Lower leg skin (tissue), 4 donors: ENCODE measurements around the gene CHD6. TPM values are rescaled to one million over a fixed set of nuclear protein-coding genes. Genes with fewer than 3 reads are reported as not detected.

ENCODE experiments used
- DNase-seq, 2 donors: peaks; one replicate each; pipeline ENCODE4 v3.0.0-alpha.2; 2019; ENCODE audit warnings: low spot score in 2 of 2
- H3K4me3 ChIP-seq: fragments of 200-600 bp; sonication (generic); 2 replicates; pipeline ENCODE4 v1.5.1; 2017; ENCODE audit warnings: mild to moderate bottlenecking, low read depth; ENCODE audit not compliant: poor library complexity, severe bottlenecking
- CTCF ChIP-seq, 3 donors: fragments of 450-650 bp; IDR thresholded peaks; one replicate each; pipeline ENCODE4 v1.5.1; 2016; ENCODE audit warnings: antibody characterized with exemption in 3 of 3, mild to moderate bottlenecking in 3 of 3, moderate library complexity in 2 of 3
- POLR2A ChIP-seq, 2 donors: fragments of 450-650 bp; IDR thresholded peaks; one replicate each; pipeline ENCODE4 v1.6.1; 2016 to 2017; ENCODE audit warnings: antibody characterized with exemption in 2 of 2, mild to moderate bottlenecking in 1 of 2, moderate library complexity in 1 of 2
- whole genome bisulfite sequencing, 2 donors: methylation state at CpG; one replicate each; pipeline ENCODE4 v1.1.5; 2018; 5-methylcytosine and 5-hydroxymethylcytosine counted together
- intact Hi-C: fragments of 100-400 bp; cut with DNase I; formaldehyde crosslinking; loops from one replicate; pipeline ENCODE4 v1.15.0; 2023; ENCODE audit warnings: low total_unique reads
- total RNA-seq, 4 donors: library from RNA; depleted of rRNA; stranded (reverse); fragments of >200 nt; gene quantifications; one replicate each; pipeline ENCODE4 v1.1.0, GENCODE V29; 2016

The CHD6 gene
- total RNA-seq, 4 donors from 2014 or later: 29.7 to 40.1 (median 37.7) TPM

GRCh38 chr20:41447006-41447405 lies 171.2 kb downstream of the CHD6 start:
- intact Hi-C loops: no loop called here
- WGBS, 2 donors: 83 to 90% methylated on average over 2 of the region's 2 CpGs
- no peak for DNase-seq
- H3K4me3 ChIP-seq: no peak overlapping the region
- TF ChIP-seq POLR2A (IDR thresholded peaks at IDR 0.05) (no peak), CTCF (IDR thresholded peaks at IDR 0.05) (no peak)

- TF ChIP-seq CTCF (IDR thresholded peaks at IDR 0.05): no peak
- no peak for TF ChIP-seq POLR2A (IDR thresholded peaks at IDR 0.05)
- intact Hi-C loops: no loop called here
- no peak overlapping the region for H3K4me3 ChIP-seq
- no peak for DNase-seq
- 90% methylated on average over 4 of the region's 4 CpGs for WGBS, 2 donors
Measured at GRCh38 chr20:41446456-41446855, 171.7 kb downstream of the CHD6 start.

GRCh38 chr20:41444821-41445220 lies 173.4 kb downstream of the CHD6 start:
- H3K4me3 ChIP-seq: no peak overlapping the region
- intact Hi-C loops: no loop called here
- DNase-seq: no peak
- no peak for TF ChIP-seq CTCF (IDR thresholded peaks at IDR 0.05)
- TF ChIP-seq POLR2A (IDR thresholded peaks at IDR 0.05): no peak

DNA sequence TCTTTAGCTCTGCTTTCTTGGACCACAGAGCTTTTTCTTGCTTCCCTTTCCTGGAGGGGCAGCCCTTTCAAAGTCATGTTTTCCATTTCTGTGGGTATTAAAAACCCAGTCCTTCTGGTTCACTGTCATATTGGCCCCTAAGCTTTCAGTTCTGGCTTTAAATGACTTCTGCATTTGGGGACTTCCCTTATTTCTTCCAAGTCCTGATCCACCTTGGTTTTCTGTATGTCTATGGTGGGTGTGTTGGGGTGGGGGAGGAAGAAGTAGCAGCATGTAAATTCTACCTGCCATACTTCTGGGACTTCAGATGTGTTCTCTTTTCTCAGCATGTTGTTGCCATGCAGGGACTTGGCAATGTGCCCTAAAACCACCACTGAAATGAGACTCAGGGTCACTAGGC lies 174.5 kb downstream of the CHD6 start:
- no peak for TF ChIP-seq POLR2A (IDR thresholded peaks at IDR 0.05)
- no peak for TF ChIP-seq CTCF (IDR thresholded peaks at IDR 0.05)
- intact Hi-C loops: no loop called here
- no peak for DNase-seq
- no peak overlapping the region for H3K4me3 ChIP-seq

- intact Hi-C loops: no loop called here
- DNase-seq: no peak
- TF ChIP-seq POLR2A (IDR thresholded peaks at IDR 0.05) (no peak), CTCF (IDR thresholded peaks at IDR 0.05) (no peak)
- no peak overlapping the region for H3K4me3 ChIP-seq
- 79 to 88% methylated on average over 3 of the region's 3 CpGs for WGBS, 2 donors
Measured at GRCh38 chr20:41440882-41441281, 177.3 kb downstream of the CHD6 start.

DNA sequence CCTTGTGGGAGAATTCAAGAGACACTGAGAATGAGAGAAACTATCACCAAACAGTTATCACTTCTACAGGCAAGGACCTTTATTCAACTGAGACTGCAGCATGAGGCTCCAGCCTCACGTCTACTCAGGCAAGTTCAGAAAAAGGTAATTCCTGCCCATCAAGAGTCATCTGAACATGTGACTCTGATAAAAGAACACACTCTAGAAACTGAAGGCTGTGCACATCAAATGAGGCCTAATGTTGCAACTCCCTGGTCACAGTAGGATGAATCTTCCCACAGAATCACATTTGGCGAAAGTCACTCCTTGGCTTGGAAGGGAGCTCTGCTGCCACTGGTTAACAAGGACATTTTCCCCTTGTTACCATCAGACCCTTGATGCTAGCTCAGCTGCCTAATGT lies 180.3 kb downstream of the CHD6 start:
- WGBS, 2 donors: 87 to 88% methylated on average over 2 of the region's 2 CpGs
- TF ChIP-seq POLR2A (IDR thresholded peaks at IDR 0.05) (no peak), CTCF (IDR thresholded peaks at IDR 0.05) (no peak)
- no peak for DNase-seq
- H3K4me3 ChIP-seq: no peak overlapping the region
- intact Hi-C loops: no loop called here
